ENCODE measurements around the gene GABRR1.

GABRR1 gene

GRCh38 chr6:89180112-89180511 is 37.0 kb downstream of the GABRR1 start:
- in situ Hi-C loops (cut with MboI; ENCODE audit: low pct_unique_long_range_greater_than_20kb, low sequenced_read_pairs), result no loop called here

DNA sequence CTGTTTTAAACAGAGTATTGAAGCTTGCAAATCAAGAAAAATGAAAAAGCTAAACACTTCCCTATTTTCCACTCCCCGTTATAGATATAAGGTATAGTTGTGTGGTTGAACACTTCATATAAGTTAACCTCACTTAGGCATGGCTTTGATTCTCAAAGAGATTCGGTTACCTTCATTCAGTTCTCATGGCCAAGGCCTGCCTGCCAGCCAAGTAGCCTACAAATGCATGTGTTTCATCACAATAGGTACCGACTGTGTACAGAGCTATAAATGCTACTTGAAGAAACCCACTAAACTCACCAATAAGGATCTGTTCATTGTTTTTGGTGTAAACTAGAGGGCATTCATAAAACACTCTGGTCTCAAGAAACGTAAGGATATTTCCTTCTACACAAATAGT is 43.5 kb downstream of the GABRR1 start:
- in situ Hi-C loops (cut with MboI; ENCODE audit: low pct_unique_long_range_greater_than_20kb, low sequenced_read_pairs), result no loop called here
- no peak for DNase-seq

More at GRCh38 chr6:89180112-89180511, 37.0 kb downstream of the GABRR1 start:
- DNase-seq, result no peak

DNA sequence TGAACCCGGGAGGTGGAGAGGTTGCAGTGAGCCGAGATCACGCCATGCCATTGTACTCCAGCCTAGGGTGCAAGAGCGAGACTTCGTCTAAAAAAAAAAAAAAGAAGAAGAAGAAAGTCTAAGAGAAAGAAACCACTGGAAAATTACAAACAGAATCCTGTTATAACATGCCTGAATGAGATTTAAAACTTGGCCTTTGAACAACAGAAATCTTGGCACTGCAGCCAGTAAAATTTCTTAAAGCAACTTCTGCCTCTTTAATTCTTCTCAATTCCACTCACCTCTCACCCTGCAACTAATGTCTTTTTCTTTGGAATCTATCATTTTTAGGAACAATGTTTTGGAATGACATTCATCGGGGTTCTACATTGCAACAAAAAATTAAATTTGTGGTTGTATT is 45.0 kb downstream of the GABRR1 start:
- no peak for DNase-seq
- in situ Hi-C loops (cut with MboI; ENCODE audit: low pct_unique_long_range_greater_than_20kb, low sequenced_read_pairs), result no loop called here

GRCh38 chr6:89162047-89162371 is 55.1 kb downstream of the GABRR1 start:
- in situ Hi-C loops (cut with MboI; ENCODE audit: low pct_unique_long_range_greater_than_20kb, low sequenced_read_pairs), result no loop called here
- DNase-seq, result no peak

DNA sequence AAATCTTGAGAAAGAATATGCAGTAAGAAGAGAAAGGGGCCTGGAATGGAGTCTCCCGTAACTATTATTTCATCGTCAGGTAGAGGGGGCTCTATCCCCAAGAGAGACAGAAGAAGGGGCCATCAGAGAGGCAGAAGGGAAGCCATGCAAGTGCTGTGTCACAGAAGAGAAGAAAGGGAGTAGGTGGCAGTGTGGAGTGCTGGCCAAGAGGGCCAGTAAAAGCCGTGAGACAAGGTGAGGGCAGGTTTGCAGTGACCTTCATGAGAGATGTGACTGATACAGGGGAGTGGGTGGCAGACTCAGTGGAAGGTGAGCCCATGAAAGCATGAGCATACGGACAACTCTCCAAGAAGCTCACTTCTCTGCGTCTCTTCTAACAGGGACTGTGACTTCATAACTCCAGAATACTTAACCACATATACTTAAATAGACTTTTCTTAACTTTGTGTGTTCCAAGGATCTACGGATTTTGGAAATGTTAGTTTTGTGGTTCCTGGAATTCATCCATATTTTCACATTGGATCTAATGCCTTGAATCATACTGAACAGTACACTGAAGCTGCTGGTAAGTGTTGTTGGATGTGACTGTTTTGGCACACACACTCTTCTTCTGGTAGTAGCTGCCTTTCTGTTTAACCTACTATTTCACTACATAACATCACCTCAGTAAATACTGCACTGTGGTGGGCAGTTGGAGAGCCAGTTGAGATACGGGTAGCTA is 55.7 kb downstream of the GABRR1 start:
- in situ Hi-C loops (cut with MboI; ENCODE audit: low pct_unique_long_range_greater_than_20kb, low sequenced_read_pairs), result no loop called here
- peak; percentile 14 for DNase-seq

DNA sequence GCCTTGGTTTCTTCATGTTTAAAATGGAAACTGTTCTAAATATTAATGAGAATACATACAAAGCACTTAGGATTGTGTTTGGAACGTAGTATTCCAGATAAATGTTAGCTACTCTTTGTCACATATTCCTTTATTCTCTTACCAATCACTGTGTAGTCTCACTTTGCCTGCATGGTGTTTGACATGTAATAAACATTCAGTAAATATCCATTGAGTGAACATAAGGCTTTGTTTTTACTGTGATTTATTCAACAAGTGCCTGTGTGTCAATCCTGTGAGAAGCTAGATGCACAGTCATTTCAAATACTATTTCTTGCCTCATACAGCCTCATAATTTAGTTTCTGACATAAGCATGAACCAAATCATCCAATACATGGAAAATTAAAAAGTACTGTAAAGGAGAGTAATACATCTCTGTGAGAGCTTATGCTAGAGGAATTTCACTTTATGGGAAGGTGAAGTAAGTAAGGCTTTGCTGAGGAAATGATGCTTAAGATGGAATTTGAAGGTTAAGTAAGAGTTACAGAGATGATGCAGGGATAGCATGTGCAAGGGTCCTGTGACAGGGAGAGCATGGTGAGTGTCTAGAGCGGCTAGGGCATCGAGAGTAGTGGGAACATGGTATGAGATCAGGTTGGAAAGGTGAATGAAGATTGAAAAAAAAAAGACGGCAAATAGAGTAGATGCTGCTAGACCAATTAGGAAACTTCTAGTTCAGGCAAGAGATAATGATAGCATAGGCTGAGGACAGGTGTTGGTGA is 56.6 kb downstream of the GABRR1 start:
- no peak for DNase-seq
- in situ Hi-C loops (cut with MboI; ENCODE audit: low pct_unique_long_range_greater_than_20kb, low sequenced_read_pairs), result no loop called here

DNA sequence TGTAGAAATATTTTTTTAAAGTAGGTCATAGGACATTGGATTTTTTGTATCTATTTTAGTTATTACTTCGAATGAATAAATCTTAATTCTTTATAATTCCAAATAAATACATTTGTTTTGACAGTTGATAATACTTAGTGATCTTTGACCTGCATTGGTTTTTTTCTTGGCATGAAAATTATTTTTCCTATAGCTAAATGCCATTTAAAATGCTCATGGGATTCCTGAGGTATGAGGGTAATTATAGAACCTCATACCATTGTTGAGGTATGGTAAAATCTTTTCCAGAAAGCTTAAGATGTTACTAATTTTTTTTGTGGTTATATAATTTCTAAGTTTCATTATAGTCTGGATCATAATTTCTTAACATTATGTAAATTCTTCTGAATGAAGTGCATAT is 63.0 kb downstream of the GABRR1 start:
- in situ Hi-C loops (cut with MboI; ENCODE audit: low pct_unique_long_range_greater_than_20kb, low sequenced_read_pairs), result no loop called here
- DNase-seq, result no peak

DNA sequence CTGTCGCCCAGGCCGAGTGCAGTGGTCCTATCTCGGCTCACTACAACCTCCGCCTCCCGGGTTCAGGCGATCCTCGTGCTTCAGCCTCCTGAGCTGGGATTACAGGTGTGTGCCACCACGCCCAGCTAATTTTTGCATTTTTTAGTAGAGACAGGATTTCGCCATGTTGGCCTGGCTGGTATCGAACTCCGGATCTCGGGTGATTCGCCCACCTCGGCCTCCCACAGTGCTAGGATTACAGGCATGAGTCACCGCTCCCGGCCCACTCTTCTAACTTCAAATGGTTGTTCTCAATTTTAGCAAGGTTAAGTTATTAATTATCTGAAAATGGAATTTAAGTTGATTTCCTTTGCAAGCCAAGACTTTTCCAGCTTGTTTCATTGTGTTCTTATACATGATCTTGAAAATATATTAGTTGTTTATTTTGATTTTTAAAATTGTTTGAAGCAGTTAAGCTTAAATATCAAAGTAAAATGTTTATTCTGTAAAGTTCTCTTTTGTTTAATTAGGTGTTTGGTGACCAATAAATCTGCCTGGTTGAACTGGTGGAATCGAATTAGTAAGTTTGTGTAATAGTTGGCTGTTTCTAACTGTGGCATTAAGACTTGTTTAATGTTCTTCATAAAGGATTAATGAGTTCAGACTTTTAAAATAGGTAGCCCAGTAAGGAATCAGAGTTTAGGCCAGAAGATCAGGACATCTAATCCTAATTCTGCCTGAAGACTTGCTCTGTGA is 69.0 kb downstream of the GABRR1 start:
- no peak for DNase-seq

DNA sequence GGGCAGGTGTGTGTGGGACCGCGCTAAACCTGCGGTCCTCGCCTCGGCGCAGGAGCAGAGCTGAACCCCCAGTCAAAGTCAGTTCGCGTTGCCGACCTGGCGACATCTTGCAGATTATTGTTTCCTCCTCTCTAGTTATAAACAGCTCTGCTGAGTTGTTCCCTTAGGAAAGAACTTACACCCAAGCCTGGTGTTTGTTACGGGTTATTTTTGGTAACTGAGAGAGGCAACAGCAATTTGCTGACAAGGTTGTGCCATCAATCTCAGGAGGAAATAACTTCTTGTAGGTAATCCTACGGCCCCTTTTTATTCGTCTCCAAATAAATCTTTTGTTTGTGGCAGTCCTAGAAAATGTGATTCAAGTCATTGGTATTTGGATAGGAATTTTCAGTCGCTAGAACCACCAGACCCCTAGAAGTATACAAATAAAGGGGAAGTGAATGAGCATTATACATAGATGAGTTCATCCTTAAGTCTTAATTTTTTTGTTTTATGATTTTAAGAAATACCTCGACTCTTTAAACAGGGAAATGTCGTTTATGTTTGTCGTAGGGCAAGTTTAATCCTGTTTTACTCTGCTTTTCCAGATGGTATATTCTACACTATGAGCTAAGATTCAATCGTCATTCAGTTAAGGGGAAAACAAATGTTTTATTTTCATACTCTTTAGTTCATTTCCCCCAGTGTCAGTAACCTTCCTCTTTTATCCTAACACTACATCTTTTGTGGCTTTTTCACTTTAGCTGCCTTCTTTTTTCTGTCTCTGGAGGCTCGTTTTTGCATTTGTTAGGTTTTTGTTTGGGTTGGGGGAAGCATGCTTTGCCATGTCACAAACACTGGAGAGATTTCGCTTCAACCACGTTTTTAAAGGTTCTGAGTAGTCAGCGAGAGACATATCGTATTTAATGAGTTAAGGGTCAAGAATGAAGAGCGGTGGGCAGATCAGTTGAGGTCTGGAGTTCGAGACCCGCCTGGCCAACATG is 70.1 kb downstream of the GABRR1 start:
- peak; percentile 68 for DNase-seq
- in situ Hi-C loops (cut with MboI; ENCODE audit: low pct_unique_long_range_greater_than_20kb, low sequenced_read_pairs), result no loop called here

More for the DNA sequence above, 69.0 kb downstream of the GABRR1 start:
- in situ Hi-C loops (cut with MboI; ENCODE audit: low pct_unique_long_range_greater_than_20kb, low sequenced_read_pairs), result no loop called here

- DNase-seq, result peak; percentile 83
- in situ Hi-C loops (cut with MboI; ENCODE audit: low pct_unique_long_range_greater_than_20kb, low sequenced_read_pairs), result no loop called here
These were observed 71.0 kb downstream of the GABRR1 start, which contains the start of gene PM20D2 for GRCh38 chr6:89145956-89146717. TSS of gene PM20D2 (plus strand) at chr6:89146055. CDS start at chr6:89146145, 90 bp downstream.

GRCh38 chr6:89145091-89145955 is 71.8 kb downstream of the GABRR1 start:
- in situ Hi-C loops (cut with MboI; ENCODE audit: low pct_unique_long_range_greater_than_20kb, low sequenced_read_pairs), result no loop called here
- no peak for DNase-seq

- in situ Hi-C loops (cut with MboI; ENCODE audit: low pct_unique_long_range_greater_than_20kb, low sequenced_read_pairs), result no loop called here
- DNase-seq, result peak; percentile 26
These were observed 72.7 kb downstream of the GABRR1 start for GRCh38 chr6:89144354-89144906.

GRCh38 chr6:89140347-89141156 is 76.6 kb downstream of the GABRR1 start:
- DNase-seq, result no peak

GRCh38 chr6:89139509-89140346 is 77.4 kb downstream of the GABRR1 start:
- no peak for DNase-seq
- in situ Hi-C loops (cut with MboI; ENCODE audit: low pct_unique_long_range_greater_than_20kb, low sequenced_read_pairs), result no loop called here

More at GRCh38 chr6:89140347-89141156, 76.6 kb downstream of the GABRR1 start:
- in situ Hi-C loops (cut with MboI; ENCODE audit: low pct_unique_long_range_greater_than_20kb, low sequenced_read_pairs), result no loop called here

DNA sequence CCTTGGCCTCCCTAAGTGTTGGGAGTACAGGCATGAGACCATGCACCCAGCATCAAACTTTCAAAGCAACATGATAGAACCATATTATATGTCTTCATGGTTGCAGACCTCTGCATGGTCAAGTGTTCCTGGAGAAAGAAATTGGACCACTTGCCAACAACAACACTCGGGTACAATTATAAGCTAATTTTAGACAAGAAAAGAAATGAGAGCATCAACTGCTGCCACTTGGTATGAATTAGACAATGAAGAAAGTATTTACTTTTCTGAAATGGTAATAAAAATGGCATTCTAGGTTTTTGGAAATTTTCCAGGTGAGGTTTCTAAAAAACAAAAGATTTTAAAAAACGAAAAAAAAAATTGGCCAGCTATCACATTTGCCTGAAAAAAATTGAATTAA is 79.0 kb downstream of the GABRR1 start:
- in situ Hi-C loops (cut with MboI; ENCODE audit: low pct_unique_long_range_greater_than_20kb, low sequenced_read_pairs), result no loop called here

More for the DNA sequence above, 79.0 kb downstream of the GABRR1 start:
- no peak for DNase-seq

Measured in KBM-7 (cell line).